Fibroblast of gingiva (primary cell): Measurements from ENCODE around the gene GCDH.
"Not testable (repeated sequence)": the region's sequence is repeated elsewhere in the genome, so short reads cannot be mapped to it uniquely, and the experiment has no call there.

ENCODE experiments used
- DNase-seq: peaks from one replicate; pipeline ENCODE4 v3.0.0-alpha.2; 2011; ENCODE audit warnings: low read depth

Gene GCDH

GRCh38 chr19:12907166-12907565, 16.2 kb downstream of the GCDH start:
- DNase-seq, result no peak

- no peak for DNase-seq
These were observed 21.6 kb downstream of the GCDH start for GRCh38 chr19:12912571-12912970.

GRCh38 chr19:12913011-12913561, 22.1 kb downstream of the GCDH start:
- DNase-seq, result peak; percentile 72

- peak; percentile 69 for DNase-seq
These were observed 23.1 kb downstream of the GCDH start for GRCh38 chr19:12913851-12914690.

GRCh38 chr19:12915860-12916259, 24.9 kb downstream of the GCDH start:
- not testable (repeated sequence) for DNase-seq

GRCh38 chr19:12918253-12918652, 27.3 kb downstream of the GCDH start:
- DNase-seq, result no peak

- no peak for DNase-seq
These were observed 30.1 kb downstream of the GCDH start for GRCh38 chr19:12921047-12921446.

- DNase-seq, result no peak
These were observed 32.0 kb downstream of the GCDH start for GRCh38 chr19:12922959-12923358.

GRCh38 chr19:12924621-12925310, 33.8 kb downstream of the GCDH start:
- no peak for DNase-seq

- DNase-seq, result no peak
These were observed 39.2 kb downstream of the GCDH start for GRCh38 chr19:12930002-12930645.

GRCh38 chr19:12932392-12933286, 41.7 kb downstream of the GCDH start:
- DNase-seq, result no peak

- peak; percentile 86 for DNase-seq
These were observed 42.5 kb downstream of the GCDH start, which contains the start of gene FARSA for GRCh38 chr19:12933287-12934072. Gene FARSA, minus strand, starts transcription at chr19:12933711. Its CDS starts 15 bp downstream, at chr19:12933696.

- no peak for DNase-seq
These were observed 44.1 kb downstream of the GCDH start for GRCh38 chr19:12935071-12935470.

GRCh38 chr19:12936582-12936981, 45.6 kb downstream of the GCDH start:
- no peak for DNase-seq

- no peak for DNase-seq
These were observed 46.4 kb downstream of the GCDH start for GRCh38 chr19:12937093-12937926.

- DNase-seq, result peak; percentile 100
These were observed 47.2 kb downstream of the GCDH start, which contains the start of gene CALR for GRCh38 chr19:12937927-12938778. Gene CALR, plus strand, starts transcription at chr19:12938609. Its CDS starts 71 bp downstream, at chr19:12938680.

GRCh38 chr19:12938779-12939601, 48.0 kb downstream of the GCDH start:
- DNase-seq, result peak; percentile 55

GRCh38 chr19:12939975-12940423, 49.0 kb downstream of the GCDH start:
- no peak for DNase-seq
